HAP-1 (cell line): ENCODE results near the gene TAGLN3.

Experiments used
- DNase-seq, 2 experiments: peaks; one replicate each; pipeline ENCODE4 v3.0.0-alpha.2; 2016 to 2020; ENCODE audit warnings: low spot score in 2 of 2
- H3K27me3 ChIP-seq: fragments of 250-450 bp; sonication (Bioruptor Pico); 2 replicates; pipeline ENCODE4 v1.5.1; 2020; ENCODE audit warnings: low read depth, mild to moderate bottlenecking, moderate library complexity
- H3K36me3 ChIP-seq: fragments of 250-450 bp; sonication (Bioruptor Pico); replicated peaks from 2 replicates; pipeline ENCODE4 v1.5.1; 2020; ENCODE audit warnings: mild to moderate bottlenecking
- H3K4me1 ChIP-seq: fragments of 250-450 bp; sonication (Bioruptor Pico); 2 replicates; pipeline ENCODE4 v1.5.1; 2020; ENCODE audit warnings: mild to moderate bottlenecking
- H3K4me3 ChIP-seq: fragments of 250-450 bp; sonication (Bioruptor Pico); 2 replicates; pipeline ENCODE4 v1.5.1; 2020; ENCODE audit warnings: mild to moderate bottlenecking, moderate library complexity
- H3K9me3 ChIP-seq: fragments of 250-450 bp; sonication (Bioruptor Pico); 2 replicates; pipeline ENCODE4 v1.5.1; 2020; ENCODE audit warnings: mild to moderate bottlenecking, moderate library complexity
- in situ Hi-C: fragments of 300-500 bp; cut with MboI; formaldehyde crosslinking; loops from 3 replicates; pipeline ENCODE4 v1.14.3; 2020; ENCODE audit warnings: low sequenced_read_pairs, inconsistent platforms, mixed read lengths

The TAGLN3 gene

GRCh38 chr3:111967651-111968274, 31.0 kb upstream of the TAGLN3 start:
- in situ Hi-C loops, result no loop called here
- H3K4me3 ChIP-seq, result no peak overlapping the region
- H3K36me3 ChIP-seq, result no peaks in the 10 kb centered on the region
- no peaks in the 10 kb centered on the region for H3K4me1 ChIP-seq
- H3K9me3 ChIP-seq, result no peaks in the 10 kb centered on the region
- peaks cover 13% of the 10 kb centered on the region for H3K27me3 ChIP-seq
- peak; percentile 79 to 90 for DNase-seq

- in situ Hi-C loops, result no loop called here
These were observed 30.2 kb upstream of the TAGLN3 start for GRCh38 chr3:111968319-111969054.

GRCh38 chr3:111970376-111970775, 28.3 kb upstream of the TAGLN3 start:
- Histone ChIP-seq H3K4me1 (no peaks in the 10 kb centered on the region), H3K36me3 (no peaks in the 10 kb centered on the region), H3K4me3 (no peak overlapping the region), H3K27me3 (peaks cover 13% of the 10 kb centered on the region), H3K9me3 (no peaks in the 10 kb centered on the region)
- no peak for DNase-seq
- in situ Hi-C loops, result loop anchor here (5.0 kb wide), 1 partner anchor 253 kb away; no protein-coding TSS in a partner anchor

More at GRCh38 chr3:111968319-111969054, 30.2 kb upstream of the TAGLN3 start:
- Histone ChIP-seq H3K4me3 (no peak overlapping the region), H3K4me1 (no peaks in the 10 kb centered on the region), H3K9me3 (no peaks in the 10 kb centered on the region), H3K36me3 (no peaks in the 10 kb centered on the region), H3K27me3 (peaks cover 13% of the 10 kb centered on the region)
- DNase-seq, result no peak

GRCh38 chr3:111971533-111972130, 27.1 kb upstream of the TAGLN3 start:
- H3K27me3 ChIP-seq, result peaks cover 8% of the 10 kb centered on the region
- no peaks in the 10 kb centered on the region for H3K9me3 ChIP-seq
- no peak for DNase-seq
- H3K4me1 ChIP-seq, result no peaks in the 10 kb centered on the region
- in situ Hi-C loops, result loop anchor here (5.0 kb wide), 1 partner anchor 254 kb away; no protein-coding TSS in a partner anchor
- no peak overlapping the region for H3K4me3 ChIP-seq
- H3K36me3 ChIP-seq, result no peaks in the 10 kb centered on the region

- Histone ChIP-seq H3K4me1 (no peaks in the 10 kb centered on the region), H3K4me3 (no peak overlapping the region), H3K27me3 (peaks cover 8% of the 10 kb centered on the region), H3K9me3 (no peaks in the 10 kb centered on the region), H3K36me3 (no peaks in the 10 kb centered on the region)
- DNase-seq, result no peak
- in situ Hi-C loops, result loop anchor here (5.0 kb wide), 1 partner anchor 256 kb away; no protein-coding TSS in a partner anchor
These were observed 25.8 kb upstream of the TAGLN3 start for GRCh38 chr3:111972891-111973290.

- Histone ChIP-seq H3K9me3 (no peaks in the 10 kb centered on the region), H3K36me3 (no peaks in the 10 kb centered on the region), H3K4me3 (no peak overlapping the region), H3K4me1 (no peaks in the 10 kb centered on the region), H3K27me3 (peaks cover 5% of the 10 kb centered on the region; the same call in 1 of the 2 replicates)
- DNase-seq, result no peak
- in situ Hi-C loops, result no loop called here
These were observed 23.6 kb upstream of the TAGLN3 start for GRCh38 chr3:111975131-111975530.

- in situ Hi-C loops, result no loop called here
- Histone ChIP-seq H3K4me3 (no peak overlapping the region), H3K36me3 (no peaks in the 10 kb centered on the region), H3K9me3 (no peaks in the 10 kb centered on the region), H3K27me3 (peaks cover 5% of the 10 kb centered on the region; the same call in 1 of the 2 replicates), H3K4me1 (0 out of 2 replicates have a peak, but pooled peaks cover 2% of the 10 kb centered on the region)
- no peak for DNase-seq
These were observed 22.5 kb upstream of the TAGLN3 start for GRCh38 chr3:111976254-111976653.

GRCh38 chr3:111978583-111979433, 19.9 kb upstream of the TAGLN3 start, which contains the start of gene ABHD10:
Gene ABHD10 (plus strand): TSS chr3:111979026. CDS start chr3:111979062, 36 bp downstream.
- no peaks in the 10 kb centered on the region for H3K9me3 ChIP-seq
- DNase-seq, result peak; percentile 92 to 96
- no peaks in the 10 kb centered on the region for H3K36me3 ChIP-seq
- in situ Hi-C loops, result no loop called here
- H3K4me3 ChIP-seq, result peak within 1 kb of the TSS; percentile 61
- H3K27me3 ChIP-seq, result peaks cover 5% of the 10 kb centered on the region; the same call in 1 of the 2 replicates
- 0 out of 2 replicates have a peak, but pooled peaks cover 2% of the 10 kb centered on the region for H3K4me1 ChIP-seq

- Histone ChIP-seq H3K4me3 (peak overlapping the region; percentile 61), H3K4me1 (0 out of 2 replicates have a peak, but pooled peaks cover 2% of the 10 kb centered on the region), H3K9me3 (no peaks in the 10 kb centered on the region), H3K36me3 (no peaks in the 10 kb centered on the region), H3K27me3 (peaks cover 5% of the 10 kb centered on the region; the same call in 1 of the 2 replicates)
- DNase-seq, result peak; percentile 20 to 56
- in situ Hi-C loops, result no loop called here
These were observed 19.2 kb upstream of the TAGLN3 start for GRCh38 chr3:111979434-111980038.

GRCh38 chr3:111980716-111981456, 17.8 kb upstream of the TAGLN3 start:
- H3K9me3 ChIP-seq, result no peaks in the 10 kb centered on the region
- DNase-seq, result no peak
- H3K4me3 ChIP-seq, result no peak overlapping the region

GRCh38 chr3:111981457-111981763, 17.3 kb upstream of the TAGLN3 start:
- Histone ChIP-seq H3K4me3 (no peak overlapping the region), H3K4me1 (0 out of 2 replicates have a peak, but pooled peaks cover 2% of the 10 kb centered on the region), H3K36me3 (no peaks in the 10 kb centered on the region), H3K9me3 (no peaks in the 10 kb centered on the region), H3K27me3 (no peaks in the 10 kb centered on the region)
- in situ Hi-C loops, result no loop called here
- no peak for DNase-seq

More at GRCh38 chr3:111980716-111981456, 17.8 kb upstream of the TAGLN3 start:
- Histone ChIP-seq H3K4me1 (0 out of 2 replicates have a peak, but pooled peaks cover 2% of the 10 kb centered on the region), H3K27me3 (no peaks in the 10 kb centered on the region), H3K36me3 (no peaks in the 10 kb centered on the region)
- in situ Hi-C loops, result no loop called here

- 0 out of 2 replicates have a peak, but pooled peaks cover 2% of the 10 kb centered on the region for H3K4me1 ChIP-seq
- no peak overlapping the region for H3K4me3 ChIP-seq
- peaks cover 7% of the 10 kb centered on the region for H3K36me3 ChIP-seq
- H3K9me3 ChIP-seq, result no peaks in the 10 kb centered on the region
- no peak for DNase-seq
- H3K27me3 ChIP-seq, result no peaks in the 10 kb centered on the region
- in situ Hi-C loops, result no loop called here
These were observed 14.0 kb upstream of the TAGLN3 start for GRCh38 chr3:111984636-111985298.
